Stimulated activated CD8-positive, alpha-beta memory T cell treated with anti-CD3 and anti-CD28 coated beads, Interleukin-7, amount 100 ng/mL, for 48 hours (primary cell): Measurements from ENCODE around the gene CNST.
A peak's percentile ranks its signal among the peaks of the same experiment; 100 is the strongest.
"Not testable (repeated sequence)": the region's sequence is repeated elsewhere in the genome, so short reads cannot be mapped to it uniquely, and the experiment has no call there.

ENCODE experiments used
- DNase-seq, 2 donors: peaks; one replicate each; pipeline ENCODE4 v3.0.0-alpha.2; 2020; ENCODE audit warnings: low read depth in 1 of 2; ENCODE audit errors: extremely low read depth in 1 of 2

CNST gene

GRCh38 chr1:246554201-246554600 lies 12.1 kb upstream of the CNST start:
- DNase-seq: no peak

- DNase-seq: no peak
Measured at GRCh38 chr1:246558041-246558440, 8.2 kb upstream of the CNST start.

GRCh38 chr1:246559310-246559709 lies 6.9 kb upstream of the CNST start:
- DNase-seq: no peak

GRCh38 chr1:246560833-246561232 lies 5.4 kb upstream of the CNST start:
- not testable (repeated sequence) for DNase-seq

GRCh38 chr1:246564839-246565750 lies 1.2 kb upstream of the CNST start:
- DNase-seq: no peak

- no peak for DNase-seq
Measured at GRCh38 chr1:246565751-246566127, 517 bp upstream of the CNST start.

- peak in 1 of 2 donors; percentile 29 for DNase-seq
Measured at GRCh38 chr1:246566813-246567645, 773 bp downstream of the CNST start.

GRCh38 chr1:246567646-246568235 lies 1.5 kb downstream of the CNST start:
- no peak for DNase-seq

- no peak for DNase-seq
Measured at GRCh38 chr1:246569248-246570238, 3.3 kb downstream of the CNST start.

GRCh38 chr1:246571309-246571708 lies 5.1 kb downstream of the CNST start:
- DNase-seq: not testable (repeated sequence)

- DNase-seq: no peak
Measured at GRCh38 chr1:246571953-246572352, 5.7 kb downstream of the CNST start.

- no peak for DNase-seq
Measured at GRCh38 chr1:246572785-246573184, 6.5 kb downstream of the CNST start.

GRCh38 chr1:246573491-246573890 lies 7.2 kb downstream of the CNST start:
- no peak for DNase-seq

GRCh38 chr1:246576709-246577032 lies 10.4 kb downstream of the CNST start:
- DNase-seq: no peak

- DNase-seq: no peak
Measured at GRCh38 chr1:246577082-246577719, 10.9 kb downstream of the CNST start.

- no peak for DNase-seq
Measured at GRCh38 chr1:246577720-246578106, 11.5 kb downstream of the CNST start.

GRCh38 chr1:246579818-246580217 lies 13.6 kb downstream of the CNST start:
- no peak for DNase-seq

- no peak for DNase-seq
Measured at GRCh38 chr1:246580497-246581370, 14.5 kb downstream of the CNST start.
